WTC11 (cell line): Measurements from ENCODE around the gene HES5. TPM values are rescaled to one million over a fixed set of nuclear protein-coding genes. Genes with fewer than 3 reads are reported as not detected.
"Not testable (repeated sequence)": the region's sequence is repeated elsewhere in the genome, so short reads cannot be mapped to it uniquely, and the experiment has no call there.

Experiments
- ATAC-seq: fragments of 200-7000 bp; cut with Tn5 transposase; 2 replicates; pipeline ENCODE4 v1.10.0; 2021; ENCODE audit warnings: mild to moderate bottlenecking, moderate library complexity
- CTCF ChIA-PET: fragments of 300-600 bp; sonication (Branson Sonifier 250); formaldehyde crosslinking; loops from one replicate; lab custom pipeline; 2021; ENCODE audit warnings: antibody characterized with exemption; lab: Charles Lee
- POLR2A ChIA-PET: fragments of 350-600 bp; sonication (Branson Sonifier 250); formaldehyde crosslinking; loops from one replicate; lab custom pipeline; 2021; ENCODE audit warnings: antibody characterized with exemption; lab: Charles Lee
- DNase-seq: peaks from one replicate; pipeline ENCODE4 v3.0.0; 2021; ENCODE audit warnings: low spot score
- H3K27ac Mint-ChIP-seq: 2 replicates; pipeline ENCODE4 v1.8.0; 2021; ENCODE audit warnings: mixed read lengths
- H3K27me3 Mint-ChIP-seq: 2 replicates; pipeline ENCODE4 v1.8.0; 2021; ENCODE audit warnings: low read depth, mild to moderate bottlenecking, moderate library complexity, mixed read lengths
- H3K36me3 Mint-ChIP-seq: 2 replicates; pipeline ENCODE4 v1.8.0; 2021; ENCODE audit warnings: mixed read lengths
- H3K4me1 Mint-ChIP-seq: 2 replicates; pipeline ENCODE4 v1.8.0; 2022; ENCODE audit warnings: mixed read lengths
- H3K4me3 Mint-ChIP-seq: 2 replicates; pipeline ENCODE4 v1.8.0; 2021; ENCODE audit warnings: mild to moderate bottlenecking, moderate library complexity, mixed read lengths
- H3K9me3 Mint-ChIP-seq: 2 replicates; pipeline ENCODE4 v1.8.0; 2021; ENCODE audit warnings: mixed read lengths
- CREM ChIP-seq: sonication (generic); formaldehyde crosslinking; IDR thresholded peaks from 2 replicates; pipeline ENCODE4 v1.8.1; 2022; ENCODE audit warnings: mild to moderate bottlenecking, missing genetic modification reagents, moderate library complexity
- E2F1 ChIP-seq: sonication (generic); formaldehyde crosslinking; IDR thresholded peaks from 2 replicates; pipeline ENCODE4 v1.8.0; 2022; ENCODE audit warnings: mild to moderate bottlenecking, missing genetic modification reagents
- IRF1 ChIP-seq: sonication (generic); formaldehyde crosslinking; IDR thresholded peaks from 2 replicates; pipeline ENCODE4 v1.8.0; 2023; ENCODE audit warnings: missing genetic modification reagents
- JAZF1 ChIP-seq: fragments of 250-450 bp; sonication (Bioruptor Pico); IDR thresholded peaks from 2 replicates; pipeline ENCODE4 v1.9.0; 2021; ENCODE audit warnings: moderate library complexity, mild to moderate bottlenecking, inconsistent platforms
- OVOL2 ChIP-seq: fragments of 250-450 bp; sonication (Bioruptor Pico); IDR thresholded peaks from 2 replicates; pipeline ENCODE4 v1.9.0; 2021; ENCODE audit warnings: mild to moderate bottlenecking, borderline replicate concordance
- PREB ChIP-seq: sonication (generic); formaldehyde crosslinking; IDR thresholded peaks from 2 replicates; pipeline ENCODE4 v1.8.1; 2022; ENCODE audit warnings: mild to moderate bottlenecking, missing genetic modification reagents, moderate library complexity, borderline replicate concordance
- PRRX2 ChIP-seq: fragments of 250-450 bp; sonication (Bioruptor Pico); IDR thresholded peaks from 2 replicates; pipeline ENCODE4 v1.8.0; 2021; ENCODE audit warnings: mild to moderate bottlenecking
- RORB ChIP-seq: fragments of 250-450 bp; sonication (Bioruptor Pico); IDR thresholded peaks from 2 replicates; pipeline ENCODE4 v1.9.0; 2021; ENCODE audit warnings: mild to moderate bottlenecking
- SP1 ChIP-seq: sonication (generic); formaldehyde crosslinking; conservative IDR thresholded peaks from 2 replicates; pipeline ENCODE4 v1.8.1; 2022; ENCODE audit warnings: missing genetic modification reagents
- USF1 ChIP-seq: sonication (generic); formaldehyde crosslinking; IDR thresholded peaks from 2 replicates; pipeline ENCODE4 v1.8.0; 2022; ENCODE audit warnings: mild to moderate bottlenecking, missing genetic modification reagents
- ZMAT4 ChIP-seq: fragments of 250-450 bp; sonication (Bioruptor Pico); IDR thresholded peaks from 2 replicates; pipeline ENCODE4 v1.9.0; 2021; ENCODE audit warnings: mild to moderate bottlenecking
- ZNF281 ChIP-seq: sonication (generic); formaldehyde crosslinking; IDR thresholded peaks from 2 replicates; pipeline ENCODE4 v1.8.0; 2023; ENCODE audit warnings: mild to moderate bottlenecking, missing genetic modification reagents
- ZNF317 ChIP-seq: sonication (generic); formaldehyde crosslinking; IDR thresholded peaks from 2 replicates; pipeline ENCODE4 v1.8.1; 2023; ENCODE audit warnings: low read depth, mild to moderate bottlenecking, moderate library complexity, missing genetic modification reagents, borderline replicate concordance
- ZNF416 ChIP-seq: fragments of 250-450 bp; sonication (Bioruptor Pico); IDR thresholded peaks from 2 replicates; pipeline ENCODE4 v1.9.0; 2021; ENCODE audit warnings: mild to moderate bottlenecking, inconsistent platforms
- total RNA-seq: library from RNA; stranded (reverse); gene quantifications from 3 replicates; pipeline ENCODE4 v1.2.3, GENCODE V29; 2021

Gene HES5
- total RNA-seq, 1 experiment from 2014 or later = not detected

- no peak for TF ChIP-seq ZNF281 (CRISPR knock-in tag)
These were observed 41.3 kb upstream of the HES5 start (continued) for GRCh38 chr1:2571348-2571747.

GRCh38 chr1:2570332-2570731 lies 40.3 kb upstream of the HES5 start:
- H3K9me3 Mint-ChIP-seq = peaks cover 21% of the 10 kb centered on the region
- TF ChIP-seq SP1 (CRISPR knock-in tag) (no peak), ZNF317 (CRISPR knock-in tag) (no peak), ZMAT4 (no peak), JAZF1 (no peak), E2F1 (CRISPR knock-in tag) (no peak), OVOL2 (CRISPR knock-in tag) (no peak), USF1 (CRISPR knock-in tag) (no peak), RORB (CRISPR knock-in tag) (no peak), PRRX2 (CRISPR knock-in tag) (no peak), PREB (CRISPR knock-in tag) (no peak), ZNF416 (CRISPR knock-in tag) (no peak), CREM (CRISPR knock-in tag) (no peak), IRF1 (CRISPR knock-in tag) (no peak)
- no peak overlapping the region for H3K4me3 Mint-ChIP-seq
- ATAC-seq (no peak), DNase-seq (no peak)
- peaks cover 11% of the 10 kb centered on the region; the same call in 1 of the 2 replicates for H3K27me3 Mint-ChIP-seq
- CTCF ChIA-PET = interaction anchor here (1.0 kb wide), 1 partner anchor 255 kb away, joined by 3 read pairs; no protein-coding TSS in a partner anchor
- no peaks in the 10 kb centered on the region for H3K4me1 Mint-ChIP-seq
- no peak overlapping the region for H3K27ac Mint-ChIP-seq
- peaks cover 13% of the 10 kb centered on the region; the same call in 1 of the 2 replicates for H3K36me3 Mint-ChIP-seq
- POLR2A ChIA-PET = no interaction called here

GRCh38 chr1:2569703-2570102 lies 39.6 kb upstream of the HES5 start:
- DNase-seq, ATAC-seq, H3K4me3 Mint-ChIP-seq, POLR2A ChIA-PET, H3K4me1 Mint-ChIP-seq, H3K27ac Mint-ChIP-seq: not testable (repeated sequence)
- CTCF ChIA-PET = interaction anchor here (1.0 kb wide), 1 partner anchor 254 kb away, joined by 3 read pairs; no protein-coding TSS in a partner anchor
- peaks cover 21% of the 10 kb centered on the region for H3K9me3 Mint-ChIP-seq
- H3K27me3 Mint-ChIP-seq = peaks cover 11% of the 10 kb centered on the region; the same call in 1 of the 2 replicates
- H3K36me3 Mint-ChIP-seq = peaks cover 13% of the 10 kb centered on the region; the same call in 1 of the 2 replicates
